GM21381 (cell line): ENCODE data around the gene AHRR.
A peak's percentile ranks its signal among the peaks of the same experiment; 100 is the strongest.
"Not testable (repeated sequence)": the region's sequence is repeated elsewhere in the genome, so short reads cannot be mapped to it uniquely, and the experiment has no call there.

ENCODE experiments used
- ATAC-seq: cut with Tn5 transposase; IDR thresholded peaks from one replicate; pipeline ENCODE4 v1.9.1; 2021; ENCODE audit warnings: mild to moderate bottlenecking, moderate library complexity; ENCODE audit not compliant: unreplicated experiment

Gene AHRR

GRCh38 chr5:390623-391491 lies 69.3 kb downstream of the AHRR start:
- no peak for ATAC-seq

GRCh38 chr5:392431-392988 lies 71.0 kb downstream of the AHRR start:
- ATAC-seq: peak; percentile 84

- ATAC-seq: no peak
Measured at GRCh38 chr5:393846-394275, 72.3 kb downstream of the AHRR start.

- ATAC-seq: no peak
Measured at GRCh38 chr5:394671-395155, 73.2 kb downstream of the AHRR start.

- no peak for ATAC-seq
Measured at GRCh38 chr5:395156-395920, 73.8 kb downstream of the AHRR start.

GRCh38 chr5:395921-396530 lies 74.5 kb downstream of the AHRR start:
- no peak for ATAC-seq

GRCh38 chr5:396531-396961 lies 75.0 kb downstream of the AHRR start:
- no peak for ATAC-seq

- ATAC-seq: not testable (repeated sequence)
Measured at GRCh38 chr5:398141-398474, 76.6 kb downstream of the AHRR start.

- ATAC-seq: no peak
Measured at GRCh38 chr5:398475-399295, 77.2 kb downstream of the AHRR start.

- ATAC-seq: peak; percentile 72
Measured at GRCh38 chr5:399296-400281, 78.1 kb downstream of the AHRR start.

GRCh38 chr5:400282-401145 lies 79.0 kb downstream of the AHRR start:
- peak; percentile 13 for ATAC-seq

GRCh38 chr5:401146-402034 lies 79.9 kb downstream of the AHRR start:
- ATAC-seq: no peak

GRCh38 chr5:402219-402614 lies 80.7 kb downstream of the AHRR start:
- ATAC-seq: not testable (repeated sequence)

- peak; percentile 55 for ATAC-seq
Measured at GRCh38 chr5:402615-403359, 81.3 kb downstream of the AHRR start.

GRCh38 chr5:403995-404394 lies 82.5 kb downstream of the AHRR start:
- no peak for ATAC-seq

- ATAC-seq: no peak
Measured at GRCh38 chr5:404666-405241, 83.2 kb downstream of the AHRR start.
